ENCODE results near the gene ZNF888.

GRCh38 chr19:52963247-52963618 lies 40.0 kb upstream of the ZNF888 start:
- no peak for TF ChIP-seq EZH2 (IDR thresholded peaks at IDR 0.05; ENCODE audit: insufficient read depth, poor library complexity, severe bottlenecking)
- TF ChIP-seq EZH2phosphoT487 (IDR thresholded peaks at IDR 0.05; ENCODE audit: insufficient read depth, low read depth) = no peak

Measured in GM23248 (cell line).